OCI-LY3 (cell line): Measurements from ENCODE around the gene CPSF4.

Experiments used
- CTCF ChIP-seq: fragments of 200-600, 300-600 bp; sonication (generic); IDR thresholded peaks from 2 replicates; pipeline ENCODE4 v1.5.1; 2014; ENCODE audit warnings: antibody characterized with exemption, low read length, low read depth
- EZH2phosphoT487 ChIP-seq: fragments of 200-600 bp; shearing (Covaris generic); IDR thresholded peaks from 2 replicates; pipeline ENCODE4 v1.6.1; 2018; ENCODE audit warnings: antibody characterized with exemption, mixed run types, low read depth

- TF ChIP-seq CTCF (no peak), EZH2phosphoT487 (no peak)
These were observed 42.1 kb upstream of the CPSF4 start for GRCh38 chr7:99396418-99397296.
